ENCODE measurements around the gene PNRC1. TPM values are rescaled to one million over a fixed set of nuclear protein-coding genes. Genes with fewer than 3 reads are reported as not detected.

PNRC1 gene
- total and polyA plus RNA-seq, 4 donors = 54.9 to 329 (median 141) TPM

DNA sequence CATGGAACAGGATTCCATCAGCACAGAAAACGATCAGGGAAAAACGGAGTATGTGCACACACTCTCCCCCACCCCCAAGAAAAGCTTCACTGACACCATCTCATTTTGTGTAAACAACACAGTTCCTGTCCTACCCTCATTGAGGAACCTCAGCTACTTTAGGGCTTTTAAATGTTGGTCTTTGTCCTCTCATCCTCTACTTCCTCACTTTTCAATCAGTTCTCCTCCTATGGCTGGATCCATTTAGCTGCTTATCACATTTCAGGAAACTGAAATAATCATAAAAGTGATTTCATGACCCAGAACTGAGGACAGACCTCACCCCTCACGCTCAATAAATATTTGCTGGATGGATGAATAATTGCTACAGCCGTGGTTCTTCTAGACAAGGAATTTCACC is 33.1 kb upstream of the PNRC1 start:
- Histone ChIP-seq H3K4me3 (no peak overlapping the region), H3K36me3 (ENCODE audit: control insufficient read depth in 4 of 4, insufficient read depth in 4 of 4, low read length in 4 of 4) (no peaks in the 10 kb centered on the region), H3K27me3 (ENCODE audit: control insufficient read depth in 3 of 3, insufficient read depth in 3 of 3, low read length in 2 of 3) (no peaks in the 10 kb centered on the region), H3K4me1 (ENCODE audit: control insufficient read depth in 5 of 5, insufficient read depth in 5 of 5, low read length in 5 of 5) (peaks cover 0 to 14% (median 5%) of the 10 kb centered on the region in 5 donors), H3K9ac (ENCODE audit: insufficient read depth in 1 of 2, low read length in 2 of 2) (no peak overlapping the region), H3K9me3 (ENCODE audit: control insufficient read depth in 4 of 4, insufficient read depth in 3 of 4, low read length in 3 of 4) (no peaks in the 10 kb centered on the region), H3K27ac (ENCODE audit: low read depth in 1 of 2, low read length in 1 of 2) (no peak overlapping the region)
- ATAC-seq (ENCODE audit: insufficient read depth, low FRiP score) (no peak), DNase-seq (no peak)
- 48 to 57% methylated on average over 4 of the region's 4 CpGs for WGBS, 2 donors
- TF ChIP-seq, protein P1, sequence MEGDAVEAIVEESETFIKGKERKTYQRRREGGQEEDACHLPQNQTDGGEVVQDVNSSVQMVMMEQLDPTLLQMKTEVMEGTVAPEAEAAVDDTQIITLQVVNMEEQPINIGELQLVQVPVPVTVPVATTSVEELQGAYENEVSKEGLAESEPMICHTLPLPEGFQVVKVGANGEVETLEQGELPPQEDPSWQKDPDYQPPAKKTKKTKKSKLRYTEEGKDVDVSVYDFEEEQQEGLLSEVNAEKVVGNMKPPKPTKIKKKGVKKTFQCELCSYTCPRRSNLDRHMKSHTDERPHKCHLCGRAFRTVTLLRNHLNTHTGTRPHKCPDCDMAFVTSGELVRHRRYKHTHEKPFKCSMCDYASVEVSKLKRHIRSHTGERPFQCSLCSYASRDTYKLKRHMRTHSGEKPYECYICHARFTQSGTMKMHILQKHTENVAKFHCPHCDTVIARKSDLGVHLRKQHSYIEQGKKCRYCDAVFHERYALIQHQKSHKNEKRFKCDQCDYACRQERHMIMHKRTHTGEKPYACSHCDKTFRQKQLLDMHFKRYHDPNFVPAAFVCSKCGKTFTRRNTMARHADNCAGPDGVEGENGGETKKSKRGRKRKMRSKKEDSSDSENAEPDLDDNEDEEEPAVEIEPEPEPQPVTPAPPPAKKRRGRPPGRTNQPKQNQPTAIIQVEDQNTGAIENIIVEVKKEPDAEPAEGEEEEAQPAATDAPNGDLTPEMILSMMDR (IDR thresholded peaks at IDR 0.05; ENCODE audit: control extremely low read depth, extremely low read depth) = no peak

DNA sequence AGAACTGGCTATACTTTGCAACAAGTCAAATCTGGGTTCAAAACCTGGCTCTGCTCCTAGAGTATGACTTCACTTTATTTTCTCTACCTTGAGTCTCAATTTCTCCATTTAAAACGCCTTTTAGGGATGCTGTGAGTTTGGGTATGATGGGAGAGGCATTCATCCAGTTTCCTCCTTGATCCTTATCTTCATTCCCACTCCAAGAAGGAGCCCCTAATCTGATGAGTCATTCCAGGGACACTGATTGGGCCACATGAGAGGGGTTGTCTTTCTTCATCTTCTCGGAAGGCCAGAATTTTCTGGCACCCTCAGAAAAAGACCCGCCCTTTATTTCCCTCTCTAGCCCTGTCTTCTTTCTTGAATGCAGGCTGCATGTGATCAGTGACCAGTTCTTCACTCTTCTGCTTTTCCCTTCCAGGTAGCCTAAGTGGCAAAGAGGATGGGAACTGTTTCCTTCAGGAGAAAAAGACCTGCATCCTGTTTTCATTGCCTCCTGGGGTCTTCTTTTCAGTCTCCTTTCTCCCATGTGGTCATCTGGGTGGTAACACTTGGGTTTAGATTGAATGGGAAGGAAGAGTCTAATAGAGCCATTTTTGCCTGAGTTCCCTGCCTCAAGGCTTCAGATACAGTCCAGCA is 32.1 kb upstream of the PNRC1 start:
- ATAC-seq (ENCODE audit: insufficient read depth, low FRiP score) = no peak
- no peak for DNase-seq
- Histone ChIP-seq H3K27me3 (ENCODE audit: control insufficient read depth in 3 of 3, insufficient read depth in 3 of 3, low read length in 2 of 3) (no peaks in the 10 kb centered on the region), H3K4me1 (ENCODE audit: control insufficient read depth in 5 of 5, insufficient read depth in 5 of 5, low read length in 5 of 5) (peaks cover 0 to 14% (median 5%) of the 10 kb centered on the region in 5 donors), H3K9me3 (ENCODE audit: control insufficient read depth in 4 of 4, insufficient read depth in 3 of 4, low read length in 3 of 4) (no peaks in the 10 kb centered on the region), H3K9ac (ENCODE audit: insufficient read depth in 1 of 2, low read length in 2 of 2) (no peak overlapping the region), H3K27ac (ENCODE audit: low read depth in 1 of 2, low read length in 1 of 2) (no peak overlapping the region), H3K36me3 (ENCODE audit: control insufficient read depth in 4 of 4, insufficient read depth in 4 of 4, low read length in 4 of 4) (no peaks in the 10 kb centered on the region), H3K4me3 (no peak overlapping the region)
- WGBS, 2 donors = 79 to 80% methylated on average over 3 of the region's 3 CpGs
- TF ChIP-seq, protein P1 (IDR thresholded peaks at IDR 0.05; ENCODE audit: control extremely low read depth, extremely low read depth) = no peak

DNA sequence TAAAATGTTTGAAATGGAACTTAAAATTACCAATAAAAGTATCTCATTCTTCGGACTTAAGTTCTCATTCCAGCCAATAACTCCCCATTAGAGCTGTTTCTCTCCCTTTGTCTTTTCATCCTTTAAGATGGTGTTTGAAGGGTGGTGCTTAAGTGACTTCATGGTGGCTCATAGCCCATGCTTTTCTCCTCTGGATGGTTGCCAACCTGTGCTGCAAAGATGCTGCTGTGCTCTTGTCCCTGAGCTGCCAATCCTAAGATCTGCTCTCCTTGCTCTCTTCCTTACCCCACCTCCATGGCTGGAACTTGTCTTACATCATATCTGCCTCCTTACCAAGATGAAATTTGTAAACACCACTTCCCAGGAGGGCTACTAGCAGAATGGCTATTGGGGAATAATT is 31.6 kb upstream of the PNRC1 start:
- H3K27me3 ChIP-seq (ENCODE audit: control insufficient read depth in 3 of 3, insufficient read depth in 3 of 3, low read length in 2 of 3) = no peaks in the 10 kb centered on the region
- peaks cover 0 to 14% (median 5%) of the 10 kb centered on the region in 5 donors for H3K4me1 ChIP-seq (ENCODE audit: control insufficient read depth in 5 of 5, insufficient read depth in 5 of 5, low read length in 5 of 5)
- ATAC-seq (ENCODE audit: insufficient read depth, low FRiP score) = no peak
- no peaks in the 10 kb centered on the region for H3K36me3 ChIP-seq (ENCODE audit: control insufficient read depth in 4 of 4, insufficient read depth in 4 of 4, low read length in 4 of 4)
- WGBS, 2 donors = 83 to 100% methylated on average over 1 of the region's 1 CpG
- peak in 2 of 3 donors; percentile 45 to 65 for DNase-seq
- no peak overlapping the region for H3K4me3 ChIP-seq
- TF ChIP-seq, protein P1 (IDR thresholded peaks at IDR 0.05; ENCODE audit: control extremely low read depth, extremely low read depth) = no peak
- H3K27ac ChIP-seq (ENCODE audit: low read depth in 1 of 2, low read length in 1 of 2) = no peak overlapping the region
- no peaks in the 10 kb centered on the region for H3K9me3 ChIP-seq (ENCODE audit: control insufficient read depth in 4 of 4, insufficient read depth in 3 of 4, low read length in 3 of 4)
- H3K9ac ChIP-seq (ENCODE audit: insufficient read depth in 1 of 2, low read length in 2 of 2) = no peak overlapping the region

DNA sequence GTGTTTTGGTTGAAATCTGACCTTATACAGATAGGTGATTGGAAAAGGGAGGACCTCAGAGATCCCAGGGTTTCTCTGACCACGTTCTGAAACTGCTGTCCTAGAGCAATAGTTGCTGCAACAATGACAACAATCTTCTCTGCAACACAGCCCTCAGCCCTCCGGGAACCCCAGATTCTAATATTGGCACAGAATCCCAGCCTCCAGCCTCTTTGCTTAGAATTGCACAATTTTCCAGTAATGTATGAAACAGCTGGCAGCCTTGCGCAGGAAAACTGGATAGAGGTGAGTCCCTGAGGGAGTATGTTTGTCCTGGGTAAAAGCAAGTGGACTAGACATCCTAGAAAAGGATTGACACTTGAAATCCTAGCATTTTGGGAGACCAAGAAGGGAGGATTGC is 30.4 kb upstream of the PNRC1 start:
- no peak overlapping the region for H3K4me3 ChIP-seq
- H3K4me1 ChIP-seq (ENCODE audit: control insufficient read depth in 5 of 5, insufficient read depth in 5 of 5, low read length in 5 of 5) = peaks cover 0 to 14% (median 5%) of the 10 kb centered on the region in 5 donors
- peak; percentile 66 for ATAC-seq (ENCODE audit: insufficient read depth, low FRiP score)
- H3K9me3 ChIP-seq (ENCODE audit: control insufficient read depth in 4 of 4, insufficient read depth in 3 of 4, low read length in 3 of 4) = no peaks in the 10 kb centered on the region
- H3K36me3 ChIP-seq (ENCODE audit: control insufficient read depth in 4 of 4, insufficient read depth in 4 of 4, low read length in 4 of 4) = no peaks in the 10 kb centered on the region
- TF ChIP-seq, protein P1 (IDR thresholded peaks at IDR 0.05; ENCODE audit: control extremely low read depth, extremely low read depth) = no peak
- no peak overlapping the region for H3K9ac ChIP-seq (ENCODE audit: insufficient read depth in 1 of 2, low read length in 2 of 2)
- 32 to 34% methylated on average over 3 of the region's 3 CpGs for WGBS, 2 donors
- peak; percentile 69 to 92 (median 89) for DNase-seq
- H3K27me3 ChIP-seq (ENCODE audit: control insufficient read depth in 3 of 3, insufficient read depth in 3 of 3, low read length in 2 of 3) = no peaks in the 10 kb centered on the region
- H3K27ac ChIP-seq (ENCODE audit: low read depth in 1 of 2, low read length in 1 of 2) = no peak overlapping the region

All from lung (tissue), 12 donors.